Activated effector memory CD4-positive, alpha-beta T cell treated with Interleukin-2 at 50 U/mL for 16 hours (primary cell): ENCODE data around the gene MYH14.
"Not testable (repeated sequence)": the region's sequence is repeated elsewhere in the genome, so short reads cannot be mapped to it uniquely, and the experiment has no call there.

Experiments used
- DNase-seq: peaks from one replicate; pipeline ENCODE4 v3.0.0-alpha.2; 2020

Gene MYH14

DNA sequence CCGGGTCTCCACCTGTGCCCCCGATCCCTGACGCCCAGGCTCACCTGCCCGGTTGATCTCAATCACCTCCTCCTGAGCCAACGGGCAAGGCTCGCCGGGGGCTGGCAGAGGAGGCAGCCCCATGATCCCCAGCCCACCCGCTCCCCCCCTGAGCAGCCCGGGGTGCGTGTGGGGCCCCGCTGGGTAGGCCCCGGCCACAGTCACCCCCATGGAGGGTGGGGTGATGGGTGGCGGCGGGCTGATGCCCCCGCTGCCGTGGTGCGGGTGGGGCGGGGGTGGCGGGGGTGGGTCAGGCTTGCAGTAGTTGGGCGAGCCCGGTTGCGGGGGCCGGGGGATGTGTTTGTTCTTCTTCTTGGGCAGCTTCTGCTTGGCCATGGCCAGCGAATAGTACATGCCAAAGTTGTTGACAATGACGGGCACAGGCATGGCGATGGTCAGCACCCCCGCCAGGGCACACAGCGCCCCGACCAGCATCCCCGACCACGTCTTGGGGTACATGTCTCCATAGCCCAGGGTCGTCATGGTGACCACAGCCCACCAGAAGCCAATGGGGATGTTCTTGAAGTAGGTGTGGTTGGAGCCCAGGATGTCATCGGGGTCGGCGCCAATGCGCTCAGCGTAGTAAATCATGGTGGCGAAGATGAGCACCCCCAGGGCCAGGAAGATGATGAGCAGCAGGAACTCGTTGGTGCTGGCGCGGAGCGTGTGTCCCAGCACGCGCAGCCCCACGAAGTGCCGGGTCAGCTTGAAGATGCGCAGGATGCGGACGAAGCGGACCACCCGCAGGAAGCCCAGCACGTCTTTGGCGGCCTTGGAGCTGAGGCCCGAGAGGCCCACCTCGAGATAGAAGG is 119.7 kb downstream of the MYH14 start:
- no peak for DNase-seq

DNA sequence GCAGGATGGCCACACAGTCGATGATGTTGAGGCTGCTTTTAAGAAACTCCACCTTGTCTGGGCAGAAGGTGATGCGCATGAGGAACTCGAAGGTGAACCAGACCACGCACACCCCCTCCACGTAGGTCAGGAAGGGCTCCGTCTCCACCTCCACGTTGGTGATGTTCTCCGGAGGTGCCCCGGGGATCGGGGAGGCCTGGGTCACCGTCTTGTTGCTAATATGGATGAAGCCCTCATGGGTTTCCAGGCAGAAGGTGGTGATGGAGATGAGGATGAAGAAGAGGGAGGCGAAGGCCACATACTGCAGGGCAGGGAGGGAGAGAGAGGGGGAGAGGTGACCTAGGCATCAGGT is 120.3 kb downstream of the MYH14 start:
- no peak for DNase-seq

DNA sequence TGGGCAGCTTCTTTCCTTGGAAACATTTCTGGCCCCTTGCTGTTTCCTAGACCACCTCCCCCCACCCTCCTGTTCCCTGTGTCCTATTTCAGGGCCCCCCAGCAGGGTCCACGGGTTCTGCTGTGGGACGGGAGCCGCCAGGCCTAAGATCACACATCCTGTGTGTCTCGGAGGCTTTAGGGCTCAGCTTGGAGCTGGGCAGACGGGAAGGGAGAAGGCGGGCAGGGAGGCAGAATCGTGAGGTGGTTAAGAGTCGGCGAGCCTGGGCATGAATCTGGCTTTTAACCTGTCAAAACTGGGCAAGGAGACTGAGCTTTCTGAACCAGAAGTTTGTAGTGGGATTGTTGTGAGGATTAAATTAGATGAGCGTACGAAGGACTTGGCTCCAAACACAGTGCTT is 120.9 kb downstream of the MYH14 start:
- DNase-seq = no peak

DNA sequence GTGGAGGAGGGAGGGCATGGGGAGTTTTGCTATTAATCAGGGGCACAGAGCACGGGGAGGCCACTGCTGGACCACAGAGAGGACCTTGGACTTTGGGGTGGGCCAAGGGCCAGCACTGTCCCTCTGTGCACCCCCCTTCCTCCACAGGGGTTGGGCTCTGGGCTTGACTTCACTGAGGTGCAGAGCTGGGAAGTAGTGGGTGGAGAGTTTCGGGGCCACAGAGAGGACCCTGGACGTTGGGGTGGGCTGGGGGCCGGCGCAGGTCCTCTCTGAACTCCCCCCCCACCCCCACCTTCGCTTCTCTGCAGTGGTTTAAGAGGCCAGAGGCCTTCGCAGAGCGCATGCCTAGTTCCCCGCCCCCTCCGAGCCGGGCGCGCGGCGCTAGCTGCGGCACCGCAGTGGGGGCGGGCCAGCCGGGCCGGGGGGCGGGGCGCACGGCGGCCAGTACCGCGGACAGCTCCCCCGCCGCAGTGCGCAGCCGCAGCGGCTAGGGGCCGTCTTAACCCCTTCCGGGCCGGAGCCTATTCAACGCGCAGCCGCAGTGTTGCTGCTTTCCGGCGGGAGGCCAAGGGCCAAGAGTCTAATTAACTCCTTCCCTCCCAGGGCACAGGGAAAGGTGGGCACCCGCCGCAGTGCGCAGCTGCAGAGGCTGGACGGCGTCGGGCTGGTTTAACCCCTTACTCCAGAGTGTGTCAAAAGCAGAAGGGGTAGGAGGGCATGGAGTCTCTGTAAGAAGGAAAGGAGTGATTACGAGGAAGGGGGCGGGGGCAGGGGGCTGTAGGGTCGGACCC is 122.1 kb downstream of the MYH14 start:
- peak; percentile 54 for DNase-seq

DNA sequence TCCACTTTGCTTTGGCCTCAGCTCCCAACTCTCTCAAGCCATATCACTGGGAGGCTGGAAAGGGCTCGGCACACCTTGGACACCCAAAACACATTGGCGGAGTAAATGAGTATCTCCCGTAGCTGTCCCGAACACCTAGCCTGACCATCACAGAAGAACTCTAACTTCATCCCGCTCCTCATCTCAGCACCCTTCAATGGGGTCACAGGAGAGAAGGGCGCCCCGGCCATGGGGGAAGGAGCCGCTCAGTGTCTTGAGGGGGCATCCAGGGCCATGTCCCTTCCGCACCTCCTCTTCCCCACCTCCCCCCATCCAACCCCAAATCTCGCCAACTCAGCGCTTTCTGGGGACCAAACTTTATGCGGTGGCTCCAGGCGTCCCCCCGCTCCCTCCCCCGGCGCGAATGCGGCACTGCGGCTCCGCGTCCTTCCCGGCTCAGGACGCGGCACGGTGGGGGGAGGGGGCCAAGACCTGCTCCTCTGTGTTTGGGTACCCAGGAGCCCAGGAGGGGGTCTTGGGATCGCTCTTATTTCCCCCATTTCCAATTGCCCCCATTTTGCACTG is 122.8 kb downstream of the MYH14 start:
- DNase-seq = no peak

DNA sequence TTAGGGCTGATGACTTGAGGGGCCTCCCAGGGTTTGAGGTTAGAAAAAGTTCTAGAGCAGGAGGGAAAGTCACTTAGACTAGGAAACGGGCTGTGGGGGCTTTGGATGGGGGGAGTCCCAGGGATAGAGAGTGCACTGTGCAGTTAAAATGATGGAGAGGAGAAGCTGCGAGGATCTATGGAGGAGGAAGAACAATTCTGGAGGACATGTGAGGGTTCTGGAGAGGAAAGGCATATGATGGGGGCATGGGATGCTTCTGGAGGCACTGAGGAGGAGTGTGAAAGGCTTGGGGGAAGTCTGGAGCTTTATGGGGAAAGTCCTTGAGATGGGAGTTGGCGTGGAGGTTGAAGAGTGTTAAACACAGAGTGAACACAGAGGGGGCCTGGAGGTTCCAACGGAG is 123.6 kb downstream of the MYH14 start:
- DNase-seq = no peak

DNA sequence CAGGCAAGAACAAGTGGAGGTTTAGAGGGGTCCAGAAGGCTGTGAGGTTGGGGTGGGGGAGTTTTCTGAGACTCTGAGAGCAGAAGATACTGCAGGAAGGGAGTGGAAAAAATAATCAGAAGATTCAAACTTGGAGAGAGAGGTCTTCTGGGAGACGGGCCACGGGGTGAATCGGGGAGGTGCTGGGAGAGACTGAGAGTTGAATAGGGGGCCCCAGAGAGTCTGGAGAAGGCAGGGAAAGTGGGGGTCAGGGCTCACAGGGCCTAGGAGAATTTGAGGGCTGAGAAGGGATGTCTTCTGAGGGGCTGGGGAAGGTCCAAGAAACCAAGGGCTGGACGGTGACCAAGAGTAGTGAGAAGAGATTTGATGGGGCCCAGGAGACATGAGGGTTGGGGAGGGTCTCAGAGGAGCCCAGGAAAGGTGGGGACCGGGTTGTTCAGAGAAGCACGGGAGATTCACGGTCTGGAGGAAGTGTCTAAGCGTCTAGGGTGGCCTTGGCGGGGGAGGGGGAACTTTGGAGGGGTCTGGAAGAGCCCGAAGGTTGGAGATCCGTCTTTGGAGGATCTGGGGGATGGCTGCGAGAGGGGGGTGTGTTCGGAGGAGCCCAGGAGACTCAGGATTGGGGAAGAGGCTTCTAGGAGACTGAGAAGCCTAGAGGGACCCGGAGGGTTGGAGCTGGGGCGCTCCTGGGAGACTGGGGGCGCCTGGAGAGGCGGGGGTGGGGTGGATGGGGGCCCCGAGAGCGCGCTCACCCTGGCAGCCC is 124.2 kb downstream of the MYH14 start:
- DNase-seq = no peak

DNA sequence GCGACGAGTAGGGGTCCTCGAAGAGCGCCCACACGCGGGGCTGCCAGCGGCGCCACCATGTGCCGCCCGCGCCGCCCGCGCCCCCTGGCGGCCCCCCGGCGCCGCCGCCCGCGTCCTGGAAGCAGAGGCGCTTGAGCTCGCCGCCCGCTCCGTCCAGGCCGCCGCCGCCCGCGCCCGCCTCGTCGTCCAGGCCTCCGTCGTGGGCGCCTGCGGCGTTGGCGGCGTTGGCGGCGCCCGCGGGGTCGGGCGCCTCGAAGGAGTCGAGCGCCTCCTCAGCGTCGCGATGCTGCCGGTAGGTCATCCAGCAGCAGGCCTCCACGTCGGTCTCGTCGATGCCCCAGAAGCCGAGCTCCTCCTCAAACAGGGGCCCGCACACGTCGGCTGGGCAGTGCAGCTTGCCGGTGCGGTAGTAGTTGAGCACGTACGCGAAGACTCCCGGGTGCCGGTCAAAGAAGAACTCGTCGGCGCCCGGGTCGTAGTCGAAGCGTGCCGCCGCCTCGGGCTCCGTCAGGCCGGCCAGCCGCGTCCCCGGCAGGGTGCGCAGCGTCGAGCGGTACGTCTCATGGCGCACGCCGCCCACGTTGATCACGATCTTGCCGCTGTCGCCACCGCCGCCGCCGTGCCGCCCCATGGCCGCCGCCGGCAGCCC is 124.9 kb downstream of the MYH14 start:
- no peak for DNase-seq

DNA sequence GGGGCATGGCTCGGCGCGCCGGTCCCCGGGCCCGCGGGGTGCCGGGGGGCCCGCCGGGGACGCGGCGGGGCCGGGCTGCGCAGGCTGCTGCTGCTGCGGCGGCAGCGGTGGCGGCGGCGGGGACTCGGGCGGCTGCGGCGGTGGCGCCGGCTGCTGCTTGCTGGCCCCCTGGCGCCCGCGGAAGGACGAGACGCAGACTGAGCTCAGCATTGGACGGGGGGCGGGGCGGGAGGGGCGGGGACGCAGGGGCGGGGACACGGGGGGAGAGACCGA is 125.4 kb downstream of the MYH14 start:
- no peak for DNase-seq

DNA sequence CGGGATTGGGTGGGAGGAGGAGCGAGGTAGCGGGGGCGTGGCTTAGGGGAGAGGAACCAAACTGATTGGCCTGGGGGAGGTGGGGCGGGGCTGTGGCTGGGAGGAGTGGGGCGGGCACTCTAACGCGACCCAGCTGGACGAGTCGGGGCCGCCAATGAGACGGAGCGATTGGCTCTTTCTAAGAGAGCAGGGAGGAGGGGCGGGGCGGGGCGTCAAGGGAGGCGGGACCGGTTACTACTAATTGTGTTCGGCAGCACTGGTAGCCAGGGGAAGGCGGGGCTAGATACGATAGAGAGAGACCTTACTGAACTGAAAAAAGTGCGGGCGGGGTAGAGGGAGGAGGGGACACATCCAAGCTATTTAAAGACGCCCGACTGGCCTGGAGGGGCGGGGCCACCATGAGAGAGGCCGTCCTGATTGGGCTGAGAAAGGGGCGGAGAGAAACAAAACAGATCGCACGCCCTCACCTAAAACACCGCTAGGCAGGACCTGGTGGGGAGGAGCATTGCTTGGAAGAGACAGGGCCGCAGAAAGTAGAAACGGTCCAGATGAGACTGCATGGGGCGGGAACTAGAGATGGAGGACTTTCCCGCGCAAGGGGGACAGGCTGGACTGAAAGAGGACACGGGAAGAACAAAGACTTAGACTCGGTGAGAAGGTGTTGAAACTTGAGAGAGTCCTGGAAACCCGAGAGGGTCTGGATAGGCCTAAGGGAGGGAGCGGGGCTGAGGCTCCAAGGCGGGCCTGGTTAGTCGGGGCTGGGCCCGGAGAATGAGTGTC is 125.9 kb downstream of the MYH14 start, which contains the start of gene KCNC3:
TSS of gene KCNC3 (minus strand) at position 232 of the 780 bp plus-strand sequence. CDS start 295 bp downstream, outside the sequence.
- peak; percentile 80 for DNase-seq

DNA sequence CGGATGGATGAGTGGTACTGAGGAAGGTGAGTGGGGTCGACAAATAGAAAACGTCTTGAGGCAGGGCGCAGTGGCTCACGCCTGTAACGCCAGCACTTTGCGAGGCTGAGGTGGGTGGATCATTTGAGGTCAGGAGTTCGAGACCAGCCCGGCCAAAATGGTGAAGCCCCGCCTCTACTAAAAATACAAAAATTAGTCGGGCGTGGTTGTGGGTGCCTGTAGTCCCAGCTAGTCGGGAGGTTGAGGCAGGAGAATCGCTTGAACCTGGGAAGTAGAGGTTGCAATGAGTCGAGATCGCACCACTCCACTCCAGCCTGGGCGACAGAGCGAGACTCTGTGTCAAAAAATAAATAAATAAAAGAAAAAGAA is 126.5 kb downstream of the MYH14 start:
- not testable (repeated sequence) for DNase-seq

DNA sequence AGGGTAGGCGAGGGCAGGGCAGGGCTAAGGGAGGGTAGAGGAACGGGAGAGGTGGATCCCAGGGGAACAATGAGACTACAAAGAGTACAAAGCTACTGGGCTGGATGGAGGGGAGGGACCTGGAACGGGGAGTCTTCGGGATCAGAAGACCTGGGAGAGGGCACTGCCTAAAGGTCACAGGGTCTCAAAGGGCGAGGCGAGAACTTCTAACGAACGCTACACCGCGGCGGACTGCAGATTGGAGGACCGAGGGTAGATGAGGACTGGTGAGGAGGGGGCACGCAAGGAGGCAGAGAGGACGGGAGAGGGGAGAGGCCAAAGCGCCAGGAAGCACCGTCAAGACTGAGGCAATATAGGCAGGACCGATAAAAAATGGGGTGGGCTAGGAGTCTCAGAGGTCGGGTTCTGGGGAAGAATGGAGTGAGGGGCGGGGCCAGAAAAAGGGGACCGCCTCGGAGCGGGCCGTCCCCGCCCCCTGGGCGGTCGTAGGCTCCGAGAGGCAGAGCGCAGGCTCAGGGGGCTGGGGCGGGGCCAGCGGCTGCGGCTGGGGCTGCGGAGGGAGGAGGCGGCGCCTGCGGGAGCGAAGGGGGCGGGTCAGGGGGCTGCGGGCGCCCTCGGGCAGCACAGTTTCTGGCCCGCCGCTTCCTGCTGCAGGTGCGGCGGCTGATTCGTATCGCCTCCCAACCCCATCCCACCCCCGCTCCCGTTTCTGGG is 127.1 kb downstream of the MYH14 start:
- peak; percentile 73 for DNase-seq

DNA sequence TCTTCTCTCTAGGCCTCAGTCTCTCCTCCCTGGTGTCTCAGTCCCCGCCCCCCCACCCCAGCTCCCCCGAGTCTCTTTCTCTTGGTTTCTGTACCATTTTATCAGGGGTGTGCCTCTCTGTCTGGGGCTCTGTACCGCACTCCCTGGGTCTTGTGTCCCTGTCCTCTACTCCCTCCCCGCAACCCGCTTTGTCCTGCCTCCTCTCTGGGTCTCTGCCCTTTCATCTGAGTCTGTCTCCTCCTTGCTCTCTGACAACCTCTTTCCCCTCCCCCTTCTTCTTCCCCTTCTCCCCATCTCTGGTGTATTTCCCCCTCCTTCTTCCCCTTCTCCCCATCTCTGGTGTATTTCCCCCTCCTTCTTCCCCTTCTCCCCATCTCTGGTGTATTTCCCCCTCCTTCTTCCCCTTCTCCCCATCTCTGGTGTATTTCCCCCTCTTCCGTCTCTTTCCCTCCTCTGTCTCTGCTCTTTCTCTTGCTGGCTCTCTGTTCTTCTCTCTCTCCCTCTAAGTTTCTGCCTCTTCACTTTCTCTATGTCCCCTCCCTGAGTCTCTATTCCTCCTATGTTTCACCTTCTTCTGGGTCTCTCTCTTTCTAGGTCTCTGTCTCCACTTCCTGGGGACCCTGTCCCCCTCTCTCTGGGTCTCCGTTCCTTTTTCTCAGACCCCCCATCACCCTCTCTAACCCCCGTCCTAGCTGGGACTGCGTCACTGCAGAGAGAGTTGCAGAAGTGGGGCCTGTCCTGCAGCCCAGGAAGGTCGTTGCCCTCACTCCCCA is 128.0 kb downstream of the MYH14 start:
- DNase-seq = no peak

DNA sequence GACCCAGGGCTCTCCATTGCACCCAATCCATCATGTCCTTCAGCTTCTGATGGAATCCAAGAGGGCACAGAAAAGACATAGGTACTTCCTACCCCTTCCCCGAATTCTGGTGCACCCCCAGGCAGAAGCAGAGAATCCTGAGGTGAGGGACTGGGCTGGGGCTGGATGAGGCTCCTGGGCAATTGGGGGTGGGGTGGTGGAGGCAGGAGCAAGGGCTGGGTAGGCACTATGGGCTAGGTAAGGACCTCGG is 128.5 kb downstream of the MYH14 start:
- no peak for DNase-seq

DNA sequence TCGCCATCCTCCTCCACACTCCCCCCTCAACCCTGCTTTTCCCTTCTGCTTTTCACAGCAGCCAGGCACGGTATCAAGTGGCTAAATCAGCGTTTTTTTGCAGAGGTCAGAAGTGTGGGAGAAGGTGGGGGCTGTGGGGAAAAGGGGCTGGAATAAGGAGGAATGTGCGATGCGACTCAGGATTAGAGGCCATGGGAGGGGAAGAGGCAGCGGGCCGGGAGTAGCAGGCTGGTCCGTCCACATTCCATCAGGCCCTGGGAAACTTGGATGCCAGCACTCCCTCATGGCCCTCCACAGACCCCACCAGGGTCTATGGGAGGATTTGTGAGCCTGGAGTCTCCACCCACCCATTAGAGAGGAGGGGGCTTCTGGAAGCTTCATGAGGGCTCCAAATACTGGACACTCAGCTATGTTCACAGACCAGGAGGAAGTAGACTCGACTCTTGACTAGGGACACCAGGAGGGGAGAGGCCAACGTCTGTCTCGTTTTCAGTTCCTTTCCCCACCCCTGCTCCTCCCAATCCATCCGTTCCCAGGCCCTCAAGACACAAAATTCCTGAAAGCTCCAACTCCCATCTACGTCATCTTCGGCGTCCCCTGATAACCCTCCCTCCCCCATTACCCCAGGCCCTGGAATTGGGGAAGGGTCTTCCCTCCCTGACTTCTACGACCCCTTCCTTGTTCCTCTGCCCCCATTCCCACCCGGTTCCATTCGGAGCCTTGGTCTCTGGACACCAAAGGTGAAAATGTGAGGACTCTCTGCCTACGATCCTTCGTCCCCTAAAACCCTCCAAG is 129.0 kb downstream of the MYH14 start:
- no peak for DNase-seq

DNA sequence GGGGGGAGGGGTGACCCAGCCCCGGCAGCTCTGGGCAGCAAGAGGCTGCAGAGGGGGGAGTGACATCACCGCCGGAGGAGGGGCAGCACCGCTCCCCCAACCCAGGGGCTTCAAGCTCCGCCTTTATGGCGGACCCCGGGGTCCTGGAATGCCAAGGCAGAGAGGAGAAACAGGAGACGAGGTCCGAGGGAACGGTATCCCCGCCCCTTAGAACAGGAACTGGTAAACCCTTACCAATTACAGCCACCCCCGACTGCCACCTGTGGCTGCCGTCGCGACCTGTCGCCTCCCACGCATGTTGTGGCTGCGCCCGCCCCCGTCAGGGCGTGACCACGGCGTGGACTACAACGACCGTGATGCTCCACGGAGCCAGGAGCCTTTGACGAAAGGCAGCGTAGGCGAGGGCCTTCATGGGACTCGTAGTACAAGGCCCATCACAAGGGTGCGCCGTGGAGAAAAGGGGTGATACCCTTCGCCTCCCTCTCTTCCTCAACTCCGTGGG is 129.9 kb downstream of the MYH14 start:
- DNase-seq = peak; percentile 80

DNA sequence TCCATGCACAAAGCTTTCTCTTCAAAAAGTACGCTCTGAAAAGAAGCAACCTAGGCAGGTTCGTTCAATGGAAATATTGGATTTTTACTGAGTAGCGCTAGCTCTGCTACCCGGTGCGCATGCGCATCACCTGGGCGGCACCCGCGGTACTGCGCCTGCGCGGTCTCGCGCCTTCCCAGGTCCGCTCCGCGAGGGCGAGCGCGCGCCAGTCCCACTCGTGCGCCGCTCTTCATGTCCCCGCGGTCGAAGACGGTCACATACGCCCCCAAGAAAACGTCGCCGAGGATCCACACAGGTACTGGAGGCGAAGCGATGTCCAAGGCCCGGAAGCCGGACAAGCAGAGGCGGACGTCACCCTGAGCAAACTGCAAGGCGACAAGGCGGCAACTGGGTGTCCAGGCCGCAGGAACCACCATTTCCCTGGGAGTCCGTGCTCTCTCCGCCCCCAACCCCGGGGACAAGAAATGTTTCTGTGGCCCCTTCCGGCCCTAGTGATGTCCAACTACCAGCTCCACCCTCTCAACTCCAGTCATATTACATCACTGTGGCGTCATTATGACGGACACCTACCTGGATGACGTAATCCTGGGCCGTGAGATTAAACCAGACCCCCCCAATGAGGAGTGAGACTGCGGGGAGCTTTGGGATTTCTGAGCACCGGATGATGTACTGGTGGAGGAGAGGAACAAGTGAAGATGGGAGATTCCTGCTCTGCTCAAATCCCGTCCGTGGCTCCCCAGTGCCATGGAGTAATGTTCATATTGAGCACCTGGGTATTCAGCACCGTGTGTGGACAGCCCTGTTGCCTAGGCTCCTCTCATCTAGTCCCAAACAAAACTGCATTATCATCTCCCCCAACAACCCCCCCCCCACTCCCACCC is 130.6 kb downstream of the MYH14 start:
- DNase-seq = peak; percentile 74

DNA sequence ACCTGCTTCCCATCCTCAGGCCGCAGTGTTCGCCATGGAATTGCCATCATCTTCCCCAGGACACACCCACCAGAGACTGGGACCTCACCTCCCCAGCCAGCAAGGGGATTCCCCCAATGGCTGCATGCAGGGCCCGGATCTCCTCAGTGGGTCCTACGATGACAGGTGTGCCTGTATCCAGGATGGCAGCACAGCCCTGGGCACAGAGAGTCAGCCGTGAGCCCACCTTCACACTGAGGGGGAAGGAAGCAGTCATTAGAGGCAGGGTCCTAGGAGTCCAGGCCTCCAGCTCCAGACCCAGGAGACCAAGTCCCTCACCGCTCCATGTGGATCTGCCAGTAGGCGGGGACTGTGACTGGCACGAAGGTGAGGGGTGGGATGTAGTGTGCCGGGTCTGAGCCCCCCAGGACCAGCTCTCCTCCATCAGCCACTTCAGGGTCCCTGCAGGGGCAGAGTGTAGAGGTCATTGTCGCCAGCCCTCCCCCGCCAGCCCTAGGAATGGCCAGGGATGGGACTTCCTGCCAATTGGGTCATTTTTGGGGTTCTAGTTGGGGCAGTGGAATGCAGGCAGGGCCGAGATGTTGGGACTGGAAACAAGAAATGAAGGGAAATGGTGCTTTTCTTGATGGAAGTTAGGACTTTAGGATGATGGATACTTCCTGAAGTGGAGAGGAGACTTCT is 131.5 kb downstream of the MYH14 start:
- DNase-seq = no peak
